ENCODE data around the gene OPRM1. TPM values are rescaled to one million over a fixed set of nuclear protein-coding genes. Genes with fewer than 3 reads are reported as not detected.

The OPRM1 gene
- total RNA-seq, 1 experiment from 2014 or later = not detected

- Histone ChIP-seq H3K79me1 (ENCODE audit: insufficient read depth, low read depth, low read length, poor library complexity, severe bottlenecking) (no peaks in the 10 kb centered on the region), H2BK12ac (ENCODE audit: insufficient read length, low read depth, low read length) (no peak overlapping the region), H4K8ac (replicated peaks; ENCODE audit: insufficient read length, low read depth, low read length) (no peak overlapping the region), H3K27me3 (ENCODE audit: insufficient read depth, low read length) (no peaks in the 10 kb centered on the region), H3K4me1 (ENCODE audit: insufficient read depth, low read length) (peaks cover 6% of the 10 kb centered on the region; the same call in 1 of the 2 replicates), H4K91ac (ENCODE audit: insufficient read length, low read depth, low read length) (no peak overlapping the region), H4K5ac (ENCODE audit: insufficient read length, low read depth, low read length) (no peak overlapping the region), H3K56ac (ENCODE audit: insufficient read length, low read depth, low read length) (no peak overlapping the region), H3K14ac (ENCODE audit: insufficient read depth, low read length) (no peak overlapping the region), H3K9ac (ENCODE audit: extremely low read depth, insufficient read length, low read length) (no peak overlapping the region), H3K23me2 (ENCODE audit: insufficient read length, low read depth, low read length, poor library complexity, severe bottlenecking) (no peaks in the 10 kb centered on the region), H4K20me1 (ENCODE audit: control insufficient read depth, insufficient read depth, insufficient read length) (no peaks in the 10 kb centered on the region), H3K4me2 (ENCODE audit: insufficient read depth, insufficient read length, low read length) (no peak overlapping the region), H3K23ac (ENCODE audit: insufficient read length, low read depth, low read length) (no peak overlapping the region), H2BK120ac (ENCODE audit: low read depth, low read length, poor library complexity, severe bottlenecking) (no peak overlapping the region), H2BK20ac (ENCODE audit: low read depth, low read length, poor library complexity, severe bottlenecking) (no peak overlapping the region), H3K79me2 (ENCODE audit: insufficient read depth, low read length) (no peaks in the 10 kb centered on the region), H2BK5ac (ENCODE audit: insufficient read length, low read length) (no peak overlapping the region), H3K4ac (ENCODE audit: low read depth, low read length) (no peak overlapping the region), H2AK5ac (ENCODE audit: insufficient read length, low read length) (no peak overlapping the region), H3K9me3 (ENCODE audit: control insufficient read depth, low read depth, low read length) (no peaks in the 10 kb centered on the region), H2BK15ac (ENCODE audit: low read depth, low read length) (no peak overlapping the region), H3T11ph (ENCODE audit: low read length) (no peak overlapping the region), H3K18ac (ENCODE audit: insufficient read length, low read depth, low read length) (no peak overlapping the region), H2AFZ (ENCODE audit: low read length) (no peak overlapping the region), H3K27ac (ENCODE audit: insufficient read length, low read depth, low read length) (no peak overlapping the region)
- H3K4me1 Mint-ChIP-seq = peaks cover 15 to 19% of the 10 kb centered on the region in 2 experiments
- no peak overlapping the region for H3K4me3 Mint-ChIP-seq
- peaks cover 10 to 18% of the 10 kb centered on the region in 2 experiments for H3K9me3 Mint-ChIP-seq
- peak overlapping the region in 1 of 3 experiments; percentile 20; a peak in 1 of 7 replicates for H3K27ac Mint-ChIP-seq
- H3K27me3 Mint-ChIP-seq (ENCODE audit: low read depth) = peaks cover 6% of the 10 kb centered on the region; the same call in 1 of the 2 replicates
- H3K36me3 Mint-ChIP-seq (ENCODE audit: insufficient read depth in 1 of 3, low read depth in 3 of 3) = peaks cover 2 to 4% (median 3%) of the 10 kb centered on the region in 3 experiments; a peak in 4 of 7 replicates
- no peak for TF ChIP-seq CTCF (conservative IDR thresholded peaks at IDR 0.05)
- no CpG with 5 or more reads among the region's 2 CpGs for WGBS (ENCODE audit: extremely low coverage, insufficient read length, low lambda C conversion rate)
- peak; percentile 39 for DNase-seq
Measured at GRCh38 chr6:154127657-154128056, 88.6 kb downstream of the OPRM1 start.

Data from H9 (cell line).